Stomach smooth muscle (tissue), 2 donors: Measurements from ENCODE around the gene YARS1.

Experiments used
- H3K27ac ChIP-seq: one replicate; pipeline ENCODE4 v1.7.0; 2013; ENCODE audit warnings: mild to moderate bottlenecking, low read length, inconsistent platforms
- H3K27me3 ChIP-seq, 2 donors: one replicate each; pipeline ENCODE4 v1.7.0; 2013; ENCODE audit warnings: low read length in 2 of 2; ENCODE audit not compliant: insufficient read depth in 2 of 2, control insufficient read depth in 1 of 2
- H3K36me3 ChIP-seq, 2 donors: one replicate each; pipeline ENCODE4 v1.7.0; 2013; ENCODE audit warnings: low read length in 2 of 2; ENCODE audit not compliant: control insufficient read depth in 2 of 2, insufficient read depth in 2 of 2
- H3K4me1 ChIP-seq: one replicate; pipeline ENCODE4 v1.7.0; 2013; ENCODE audit warnings: low read length; ENCODE audit not compliant: control insufficient read depth, insufficient read depth
- H3K4me3 ChIP-seq, 2 donors: one replicate each; pipeline ENCODE4 v1.7.0; 2013; ENCODE audit warnings: low read length in 2 of 2
- H3K9ac ChIP-seq, 2 donors: one replicate each; pipeline ENCODE4 v1.7.0; 2013; ENCODE audit warnings: low read length in 2 of 2, mild to moderate bottlenecking in 1 of 2
- H3K9me3 ChIP-seq, 2 donors: one replicate each; pipeline ENCODE4 v1.7.0; 2013; ENCODE audit warnings: low read length in 2 of 2; ENCODE audit not compliant: control insufficient read depth in 2 of 2
- donor health status: healthy.
- donor health status: Pancreatic carcinoma.

YARS1 gene

DNA sequence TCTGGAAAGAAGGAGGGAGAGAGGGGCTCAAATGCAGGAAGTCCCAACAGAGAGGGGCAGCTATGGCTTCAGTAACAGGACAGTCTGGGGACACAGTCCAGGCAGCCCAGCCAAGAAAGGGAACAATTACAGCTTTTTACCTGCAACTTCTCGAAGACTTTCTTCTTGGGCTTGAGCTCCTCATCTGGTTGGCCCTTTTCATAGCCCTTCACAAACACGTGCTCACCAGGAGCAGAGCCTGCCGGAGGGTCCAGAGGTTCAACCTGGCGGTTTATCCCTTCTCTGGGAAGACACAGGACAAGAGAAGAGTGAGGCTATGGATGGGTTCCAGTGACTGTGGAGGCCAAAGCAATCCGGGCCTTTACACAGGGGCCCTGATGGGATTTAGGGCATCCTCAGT is 37.9 kb downstream of the YARS1 start:
- Histone ChIP-seq H3K9ac (no peak overlapping the region), H3K36me3 (peaks cover 50 to 52% of the 10 kb centered on the region in 2 donors), H3K27ac (no peak overlapping the region), H3K4me3 (no peak overlapping the region), H3K4me1 (peaks cover 6% of the 10 kb centered on the region), H3K27me3 (no peaks in the 10 kb centered on the region), H3K9me3 (no peaks in the 10 kb centered on the region)

DNA sequence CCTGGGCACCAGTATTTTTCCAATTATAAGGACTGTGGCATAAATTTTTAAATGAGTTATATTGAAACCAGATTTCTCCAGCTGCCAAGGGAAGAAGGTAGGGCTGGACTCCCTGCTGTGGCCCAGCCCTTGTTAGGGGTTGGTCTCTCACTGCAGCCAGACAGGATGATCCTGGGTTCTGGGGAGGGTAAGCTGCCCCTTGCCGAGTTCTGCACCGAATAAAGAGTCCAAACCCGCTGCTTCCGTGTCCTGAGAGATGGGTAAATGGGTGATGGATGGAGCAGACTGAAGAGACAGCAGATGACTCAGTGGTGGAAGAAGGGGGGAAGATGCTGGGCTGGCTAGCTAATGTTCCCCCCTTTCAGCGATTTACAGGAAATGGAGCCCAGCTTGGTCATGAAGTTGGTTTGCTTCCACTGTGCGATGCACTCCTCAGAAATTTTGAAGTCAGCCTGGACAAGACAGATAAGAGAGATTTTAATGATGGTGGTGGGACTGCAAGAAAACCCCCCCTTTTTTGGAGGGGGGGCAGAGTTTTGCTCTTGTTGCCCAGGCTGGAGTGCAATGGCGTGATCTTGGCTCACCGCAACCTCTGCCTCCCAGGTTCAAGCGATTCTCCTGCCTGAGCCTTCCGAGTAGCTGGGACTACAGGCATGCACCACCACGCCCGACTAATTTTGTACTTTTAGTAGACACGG is 41.4 kb downstream of the YARS1 start:
- peaks cover 15% of the 10 kb centered on the region for H3K4me1 ChIP-seq
- no peak overlapping the region for H3K4me3 ChIP-seq
- H3K9ac ChIP-seq = no peak overlapping the region
- peak overlapping the region; percentile 18 for H3K27ac ChIP-seq
- H3K36me3 ChIP-seq = peaks cover 35 to 38% of the 10 kb centered on the region in 2 donors
- H3K9me3 ChIP-seq = no peaks in the 10 kb centered on the region
- no peaks in the 10 kb centered on the region for H3K27me3 ChIP-seq

DNA sequence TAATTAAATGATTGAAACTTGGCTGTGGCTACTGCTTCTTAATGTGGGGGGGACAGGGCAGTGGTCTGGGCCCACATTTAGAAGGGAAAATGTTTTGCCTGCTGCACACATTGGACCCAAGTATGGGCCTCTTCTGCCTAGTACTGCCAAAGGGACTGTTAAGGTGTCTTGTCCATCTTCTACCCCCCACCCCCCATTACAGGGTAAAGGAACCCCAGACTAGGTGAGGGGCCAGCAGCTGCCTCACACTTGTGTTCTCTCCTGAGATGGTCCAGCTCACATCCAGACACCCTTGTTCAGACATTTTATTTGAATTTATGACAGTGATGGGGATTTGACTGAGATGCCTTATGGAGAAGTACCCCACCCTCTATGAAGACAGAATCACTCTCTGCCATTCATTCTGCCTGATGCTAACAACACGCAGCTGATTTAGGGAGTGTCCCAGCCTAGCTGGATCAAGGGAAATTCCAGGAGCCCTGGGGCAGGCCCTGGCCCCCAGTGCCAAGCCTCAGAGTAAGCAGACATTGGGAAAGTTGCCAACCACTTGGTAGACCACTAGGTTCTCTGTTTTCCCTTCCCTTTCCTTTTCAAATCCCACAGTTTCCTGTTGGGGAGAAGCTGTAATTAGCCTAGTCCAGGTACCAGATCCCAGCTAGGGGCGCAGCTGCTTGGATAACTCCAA is 42.1 kb downstream of the YARS1 start:
- peak overlapping the region; percentile 18 for H3K27ac ChIP-seq
- H3K4me1 ChIP-seq = peaks cover 15% of the 10 kb centered on the region
- H3K27me3 ChIP-seq = no peaks in the 10 kb centered on the region
- H3K9me3 ChIP-seq = no peaks in the 10 kb centered on the region
- H3K4me3 ChIP-seq = no peak overlapping the region
- peaks cover 28 to 35% of the 10 kb centered on the region in 2 donors for H3K36me3 ChIP-seq
- H3K9ac ChIP-seq = peak overlapping the region in 1 of 2 donors; percentile 29

DNA sequence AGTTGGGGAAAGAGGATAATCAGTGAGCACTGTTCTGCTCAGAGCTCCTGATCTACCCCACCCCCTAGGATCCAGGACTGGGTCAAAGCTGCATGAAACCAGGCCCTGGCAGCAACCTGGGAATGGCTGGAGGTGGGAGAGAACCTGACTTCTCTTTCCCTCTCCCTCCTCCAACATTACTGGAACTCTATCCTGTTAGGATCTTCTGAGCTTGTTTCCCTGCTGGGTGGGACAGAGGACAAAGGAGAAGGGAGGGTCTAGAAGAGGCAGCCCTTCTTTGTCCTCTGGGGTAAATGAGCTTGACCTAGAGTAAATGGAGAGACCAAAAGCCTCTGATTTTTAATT is 42.7 kb downstream of the YARS1 start:
- Histone ChIP-seq H3K9me3 (no peaks in the 10 kb centered on the region), H3K36me3 (peaks cover 22 to 29% of the 10 kb centered on the region in 2 donors), H3K27me3 (no peaks in the 10 kb centered on the region), H3K9ac (no peak overlapping the region), H3K4me1 (peaks cover 18% of the 10 kb centered on the region), H3K27ac (no peak overlapping the region), H3K4me3 (no peak overlapping the region)

DNA sequence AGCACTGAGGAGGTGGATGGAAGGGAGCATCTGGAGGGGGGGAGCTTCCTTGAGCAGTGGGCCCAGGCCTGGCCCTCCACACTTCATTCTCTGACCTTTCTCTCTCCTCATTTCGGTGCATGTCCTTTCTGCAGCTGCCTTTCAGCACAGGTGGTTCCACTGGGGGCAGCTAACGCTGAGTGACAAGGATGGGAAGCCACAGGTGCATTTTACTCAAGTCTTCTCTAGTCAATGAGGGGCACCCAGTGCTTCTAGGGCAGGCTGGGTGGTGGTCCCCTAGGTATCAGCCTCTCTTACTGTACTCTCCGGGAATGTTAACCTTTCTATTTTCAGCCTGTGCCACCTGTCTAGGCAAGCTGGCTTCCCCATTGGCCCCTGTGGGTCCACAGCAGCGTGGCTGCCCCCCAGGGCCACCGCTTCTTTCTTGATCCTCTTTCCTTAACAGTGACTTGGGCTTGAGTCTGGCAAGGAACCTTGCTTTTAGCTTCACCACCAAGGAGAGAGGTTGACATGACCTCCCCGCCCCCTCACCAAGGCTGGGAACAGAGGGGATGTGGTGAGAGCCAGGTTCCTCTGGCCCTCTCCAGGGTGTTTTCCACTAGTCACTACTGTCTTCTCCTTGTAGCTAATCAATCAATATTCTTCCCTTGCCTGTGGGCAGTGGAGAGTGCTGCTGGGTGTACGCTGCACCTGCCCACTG is 43.2 kb downstream of the YARS1 start:
- Histone ChIP-seq H3K9ac (no peak overlapping the region), H3K36me3 (peaks cover 16 to 24% of the 10 kb centered on the region in 2 donors), H3K27me3 (no peaks in the 10 kb centered on the region), H3K4me1 (peaks cover 18% of the 10 kb centered on the region), H3K27ac (no peak overlapping the region), H3K4me3 (no peak overlapping the region), H3K9me3 (no peaks in the 10 kb centered on the region)

DNA sequence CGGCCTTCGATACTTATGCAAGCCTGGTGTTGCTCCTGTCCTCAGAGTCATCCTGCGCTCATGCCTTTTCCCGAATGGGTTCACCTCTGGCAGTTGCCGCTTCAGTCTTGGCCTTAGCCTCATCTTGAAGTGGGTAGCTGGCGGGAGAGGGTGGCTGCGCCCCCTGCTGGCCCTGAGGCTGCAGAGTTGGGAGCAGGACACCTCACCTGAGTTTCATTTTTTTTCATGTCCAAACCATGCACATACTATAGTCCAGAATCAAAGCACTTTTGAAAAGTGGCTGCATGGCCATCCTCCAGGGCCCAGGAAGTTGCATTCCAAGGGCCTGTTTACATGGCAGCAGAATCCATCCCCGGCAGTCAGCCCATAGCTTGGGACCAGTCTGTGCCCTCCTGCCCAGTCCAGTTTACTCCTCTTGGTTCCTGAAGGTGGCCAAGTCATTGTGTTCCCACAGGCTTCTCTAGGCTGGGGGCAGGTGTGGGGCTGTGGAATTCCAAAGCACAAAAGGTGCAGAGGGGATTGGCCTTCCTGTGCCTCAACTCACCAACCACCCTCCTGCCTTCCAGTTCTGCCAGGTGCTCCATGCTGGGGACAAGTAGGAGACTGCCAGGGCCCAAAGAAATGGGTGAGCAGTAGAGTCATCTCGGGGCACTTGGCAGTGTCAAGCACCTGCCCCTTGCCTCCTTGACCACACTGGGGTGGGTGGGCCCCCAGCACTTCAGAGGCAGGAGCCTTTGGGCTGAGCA is 44.0 kb downstream of the YARS1 start:
- H3K9me3 ChIP-seq = no peaks in the 10 kb centered on the region
- H3K9ac ChIP-seq = no peak overlapping the region
- no peak overlapping the region for H3K27ac ChIP-seq
- no peaks in the 10 kb centered on the region for H3K27me3 ChIP-seq
- H3K36me3 ChIP-seq = peaks cover 14 to 23% of the 10 kb centered on the region in 2 donors
- H3K4me1 ChIP-seq = peaks cover 18% of the 10 kb centered on the region
- H3K4me3 ChIP-seq = no peak overlapping the region

DNA sequence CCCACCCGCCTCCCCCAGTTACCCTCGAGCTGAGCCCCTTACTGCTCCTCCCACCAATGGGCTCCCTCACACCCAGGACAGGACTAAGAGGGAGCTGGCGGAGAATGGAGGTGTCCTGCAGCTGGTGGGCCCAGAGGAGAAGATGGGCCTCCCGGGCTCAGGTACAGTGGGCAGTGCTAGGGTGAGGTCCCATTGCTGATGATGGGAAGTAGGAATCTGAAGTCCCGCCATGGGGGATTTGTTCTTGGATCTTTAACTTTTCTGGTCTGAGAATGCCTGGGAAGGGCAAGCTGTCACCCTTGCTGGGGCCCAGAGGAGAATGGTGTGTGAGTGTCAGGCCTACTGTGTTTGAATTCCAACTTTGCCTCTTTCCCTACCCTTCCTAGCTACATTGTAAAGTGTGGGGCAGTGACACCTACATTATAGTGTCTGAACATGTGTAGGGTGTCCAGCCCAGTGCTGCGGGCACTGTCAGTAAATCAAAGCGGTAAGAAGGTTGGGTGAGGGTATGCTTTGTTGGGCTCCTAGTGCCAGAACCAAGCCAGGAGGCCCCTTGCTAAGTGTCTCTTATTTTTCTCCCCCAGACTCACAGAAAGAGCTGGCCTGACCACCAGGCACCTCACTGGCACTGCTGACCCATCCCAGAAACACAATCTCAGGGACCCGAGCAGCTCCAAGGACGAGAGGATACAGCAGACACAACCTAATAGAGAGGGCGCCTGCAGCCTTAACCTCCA is 44.7 kb downstream of the YARS1 start:
- H3K4me1 ChIP-seq = peaks cover 24% of the 10 kb centered on the region
- no peak overlapping the region for H3K27ac ChIP-seq
- no peaks in the 10 kb centered on the region for H3K9me3 ChIP-seq
- H3K4me3 ChIP-seq = no peak overlapping the region
- H3K36me3 ChIP-seq = peaks cover 10 to 20% of the 10 kb centered on the region in 2 donors
- no peaks in the 10 kb centered on the region for H3K27me3 ChIP-seq
- H3K9ac ChIP-seq = no peak overlapping the region

DNA sequence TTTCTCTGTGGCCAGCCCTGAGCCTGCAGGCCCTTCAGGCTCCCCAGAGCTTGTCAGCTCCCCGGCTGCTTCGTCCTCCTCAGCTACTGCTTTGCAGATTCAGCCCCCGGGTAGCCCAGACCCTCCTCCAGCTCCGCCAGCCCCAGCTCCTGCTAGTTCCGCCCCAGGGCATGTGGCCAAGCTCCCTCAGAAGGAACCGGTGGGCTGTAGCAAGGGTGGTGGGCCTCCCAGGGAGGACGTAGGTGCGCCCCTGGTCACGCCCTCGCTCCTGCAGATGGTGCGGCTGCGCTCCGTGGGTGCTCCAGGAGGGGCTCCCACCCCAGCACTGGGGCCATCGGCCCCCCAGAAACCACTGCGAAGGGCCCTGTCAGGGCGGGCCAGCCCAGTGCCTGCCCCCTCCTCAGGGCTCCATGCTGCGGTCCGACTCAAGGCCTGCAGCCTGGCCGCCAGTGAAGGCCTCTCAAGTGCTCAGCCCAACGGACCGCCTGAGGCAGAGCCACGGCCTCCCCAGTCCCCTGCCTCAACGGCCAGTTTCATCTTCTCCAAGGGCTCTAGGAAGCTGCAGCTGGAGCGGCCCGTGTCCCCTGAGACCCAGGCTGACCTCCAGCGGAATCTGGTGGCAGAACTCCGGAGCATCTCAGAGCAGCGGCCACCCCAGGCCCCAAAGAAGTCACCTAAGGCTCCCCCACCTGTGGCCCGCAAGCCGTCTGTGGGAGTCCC is 45.4 kb downstream of the YARS1 start:
- peaks cover 30% of the 10 kb centered on the region for H3K4me1 ChIP-seq
- no peak overlapping the region for H3K27ac ChIP-seq
- H3K36me3 ChIP-seq = peaks cover 10 to 20% of the 10 kb centered on the region in 2 donors
- H3K27me3 ChIP-seq = no peaks in the 10 kb centered on the region
- no peaks in the 10 kb centered on the region for H3K9me3 ChIP-seq
- no peak overlapping the region for H3K4me3 ChIP-seq
- no peak overlapping the region for H3K9ac ChIP-seq

DNA sequence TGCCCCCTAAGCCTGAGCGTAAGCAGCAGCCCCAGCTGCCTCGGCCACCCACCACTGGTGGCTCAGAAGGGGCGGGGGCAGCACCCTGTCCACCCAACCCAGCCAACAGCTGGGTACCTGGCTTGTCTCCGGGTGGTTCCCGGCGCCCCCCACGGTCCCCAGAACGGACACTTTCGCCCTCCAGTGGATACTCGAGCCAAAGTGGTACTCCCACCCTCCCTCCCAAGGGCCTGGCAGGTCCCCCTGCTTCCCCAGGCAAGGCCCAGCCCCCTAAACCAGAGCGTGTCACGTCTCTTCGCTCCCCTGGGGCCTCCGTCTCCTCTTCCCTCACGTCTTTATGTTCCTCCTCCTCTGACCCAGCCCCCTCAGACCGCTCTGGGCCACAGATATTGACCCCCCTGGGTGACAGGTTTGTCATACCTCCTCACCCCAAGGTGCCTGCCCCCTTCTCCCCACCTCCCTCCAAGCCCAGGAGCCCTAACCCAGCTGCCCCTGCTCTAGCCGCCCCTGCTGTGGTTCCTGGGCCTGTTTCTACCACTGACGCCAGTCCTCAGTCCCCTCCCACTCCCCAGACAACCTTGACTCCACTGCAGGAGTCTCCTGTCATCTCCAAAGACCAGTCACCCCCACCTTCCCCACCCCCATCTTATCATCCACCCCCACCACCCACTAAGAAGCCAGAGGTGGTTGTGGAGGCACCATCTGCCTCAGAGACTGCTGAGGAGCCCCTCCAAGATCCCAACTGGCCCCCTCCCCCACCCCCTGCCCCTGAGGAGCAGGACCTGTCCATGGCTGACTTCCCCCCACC is 46.2 kb downstream of the YARS1 start:
- Histone ChIP-seq H3K36me3 (peaks cover 10 to 20% of the 10 kb centered on the region in 2 donors), H3K4me3 (no peak overlapping the region), H3K4me1 (peaks cover 36% of the 10 kb centered on the region), H3K27me3 (no peaks in the 10 kb centered on the region), H3K27ac (no peak overlapping the region), H3K9ac (no peak overlapping the region), H3K9me3 (no peaks in the 10 kb centered on the region)
